PC-9 (cell line): ENCODE measurements around the gene FBN1. TPM values are rescaled to one million over a fixed set of nuclear protein-coding genes. Genes with fewer than 3 reads are reported as not detected.

Source experiments
- BruUV-seq: library from RNA; stranded (reverse); fragments of 400-500 nt; replicated peaks from 2 replicates; lab custom pipeline; 2021; lab: Mats Ljungman, UMichigan
- CTCF ChIA-PET: fragments of 300-600 bp; sonication (Branson Sonifier 250); formaldehyde crosslinking; loops from one replicate; lab custom pipeline; 2022; ENCODE audit warnings: antibody characterized with exemption; lab: Charles Lee
- POLR2A ChIA-PET: fragments of 300-600 bp; sonication (Branson Sonifier 250); formaldehyde crosslinking; loops from one replicate; lab custom pipeline; 2022; ENCODE audit warnings: antibody characterized with exemption; ENCODE audit not compliant: unreplicated experiment; lab: Charles Lee
- DNase-seq, 2 experiments: peaks; one replicate each; pipeline versions ENCODE4 v3.0.0 to v3.0.0-alpha.2; 2015 to 2022; ENCODE audit warnings: mixed read lengths in 1 of 2
- H2AFZ ChIP-seq: fragments of 200-600 bp; sonication (generic); 2 replicates; pipeline ENCODE4 v1.8.1; 2017; ENCODE audit warnings: antibody characterized with exemption
- H3F3A ChIP-seq: fragments of 200-600 bp; sonication (generic); 2 replicates; pipeline ENCODE4 v1.8.1; 2017; ENCODE audit warnings: antibody characterized with exemption, mild to moderate bottlenecking, low read depth; ENCODE audit not compliant: insufficient read depth
- H3K27ac ChIP-seq: fragments of 200-600 bp; sonication (generic); 2 replicates; pipeline ENCODE4 v1.6.1; 2016; ENCODE audit warnings: mixed run types
- H3K27me3 ChIP-seq: fragments of 200-600 bp; sonication (generic); 2 replicates; pipeline ENCODE4 v1.6.1; 2016; ENCODE audit warnings: low read depth, mixed run types; ENCODE audit not compliant: insufficient read depth
- H3K36me3 ChIP-seq: fragments of 200-600 bp; sonication (generic); 2 replicates; pipeline ENCODE4 v1.6.1; 2016; ENCODE audit warnings: low read depth, mixed run types
- H3K4me1 ChIP-seq: fragments of 200-600 bp; sonication (generic); replicated peaks from 2 replicates; pipeline ENCODE4 v1.6.1; 2016; ENCODE audit warnings: mixed run types; ENCODE audit not compliant: insufficient read depth
- H3K4me2 ChIP-seq: fragments of 200-600 bp; sonication (generic); 2 replicates; pipeline ENCODE4 v1.6.1; 2017; ENCODE audit warnings: mixed run types
- H3K4me3 ChIP-seq: fragments of 200-600 bp; sonication (generic); 2 replicates; pipeline ENCODE4 v1.6.1; 2016; ENCODE audit warnings: mixed run types
- H3K79me2 ChIP-seq: fragments of 200-600 bp; sonication (generic); 2 replicates; pipeline ENCODE4 v1.6.1; 2017; ENCODE audit warnings: low read depth, mixed run types
- H3K9me2 ChIP-seq: fragments of 200-600 bp; sonication (generic); 2 replicates; pipeline ENCODE4 v1.8.1; 2017; ENCODE audit warnings: mild to moderate bottlenecking; ENCODE audit not compliant: insufficient read depth
- H3K9me3 ChIP-seq: fragments of 200-600 bp; sonication (generic); 2 replicates; pipeline ENCODE4 v1.8.1; 2016; ENCODE audit warnings: low read depth; ENCODE audit not compliant: insufficient read depth
- H4K20me1 ChIP-seq: fragments of 200-600 bp; sonication (generic); 2 replicates; pipeline ENCODE4 v1.8.1; 2017; ENCODE audit not compliant: insufficient read depth
- CTCF ChIP-seq: fragments of 200-600 bp; sonication (generic); conservative IDR thresholded peaks from 2 replicates; pipeline ENCODE4 v1.6.1; 2017; ENCODE audit warnings: mixed run types, antibody characterized with exemption, mild to moderate bottlenecking, moderate library complexity
- EZH2 ChIP-seq: fragments of 200-600 bp; sonication (generic); IDR thresholded peaks from 2 replicates; pipeline ENCODE4 v1.8.0; 2017; ENCODE audit warnings: antibody characterized with exemption, low read depth
- intact Hi-C: fragments of 100-400 bp; cut with micrococcal nuclease; formaldehyde crosslinking; loops from one replicate; pipeline ENCODE4 v1.10.0; 2022; ENCODE audit not compliant: unreplicated experiment
- total RNA-seq: library from RNA; stranded (reverse); gene quantifications from 2 replicates; pipeline ENCODE4 v1.2.3, GENCODE V29; 2021

FBN1 gene
- total RNA-seq, 1 experiment from 2014 or later = 1.3 TPM

GRCh38 chr15:48462688-48463087, 182.8 kb downstream of the FBN1 start:
- POLR2A ChIA-PET = no interaction called here
- Histone ChIP-seq H3K27me3 (no peaks in the 10 kb centered on the region), H3K27ac (no peak overlapping the region), H3F3A (no peaks in the 10 kb centered on the region), H2AFZ (no peak overlapping the region), H3K4me2 (no peak overlapping the region), H3K9me3 (no peaks in the 10 kb centered on the region), H3K79me2 (no peaks in the 10 kb centered on the region), H3K36me3 (no peaks in the 10 kb centered on the region), H3K9me2 (no peaks in the 10 kb centered on the region), H4K20me1 (no peaks in the 10 kb centered on the region), H3K4me3 (no peak overlapping the region), H3K4me1 (no peaks in the 10 kb centered on the region)
- intact Hi-C loops = no loop called here
- TF ChIP-seq EZH2 (no peak), CTCF (no peak)
- no TSS peak for BruUV-seq
- CTCF ChIA-PET = interaction anchor here (0.6 kb wide), 1 partner anchor 9 kb away, joined by 4 read pairs; no protein-coding TSS in a partner anchor
- no peak for DNase-seq

GRCh38 chr15:48459571-48460442, 185.7 kb downstream of the FBN1 start:
- no TSS peak for BruUV-seq
- H3K4me2 ChIP-seq = no peak overlapping the region
- H3K4me3 ChIP-seq = no peak overlapping the region
- POLR2A ChIA-PET = interaction anchor here (0.6 kb wide), 1 partner anchor 9 kb away, joined by 6 read pairs; no protein-coding TSS in a partner anchor
- no peaks in the 10 kb centered on the region for H3K4me1 ChIP-seq
- intact Hi-C loops = no loop called here
- no peaks in the 10 kb centered on the region for H4K20me1 ChIP-seq
- TF ChIP-seq CTCF (no peak), EZH2 (no peak)
- no peaks in the 10 kb centered on the region for H3K9me2 ChIP-seq
- H2AFZ ChIP-seq = no peak overlapping the region
- no peaks in the 10 kb centered on the region for H3K79me2 ChIP-seq
- no peak for DNase-seq
- CTCF ChIA-PET = no interaction called here
- no peak overlapping the region for H3K27ac ChIP-seq
- no peaks in the 10 kb centered on the region for H3K36me3 ChIP-seq
- H3F3A ChIP-seq = no peaks in the 10 kb centered on the region
- H3K27me3 ChIP-seq = no peaks in the 10 kb centered on the region
- H3K9me3 ChIP-seq = no peaks in the 10 kb centered on the region

GRCh38 chr15:48458876-48459275, 186.6 kb downstream of the FBN1 start:
- no peaks in the 10 kb centered on the region for H3K4me1 ChIP-seq
- H3K27ac ChIP-seq = no peak overlapping the region
- H3K9me3 ChIP-seq = no peaks in the 10 kb centered on the region
- no peaks in the 10 kb centered on the region for H3K27me3 ChIP-seq
- no peak overlapping the region for H3K4me2 ChIP-seq
- no peak for DNase-seq
- TF ChIP-seq EZH2 = no peak
- TF ChIP-seq CTCF = no peak
- ChIA-PET POLR2A (no interaction called here), CTCF (no interaction called here)
- H4K20me1 ChIP-seq = no peaks in the 10 kb centered on the region
- H2AFZ ChIP-seq = no peak overlapping the region
- no TSS peak for BruUV-seq
- no peaks in the 10 kb centered on the region for H3K9me2 ChIP-seq
- no peak overlapping the region for H3K4me3 ChIP-seq
- H3K79me2 ChIP-seq = no peaks in the 10 kb centered on the region
- H3K36me3 ChIP-seq = no peaks in the 10 kb centered on the region
- no peaks in the 10 kb centered on the region for H3F3A ChIP-seq
- intact Hi-C loops = no loop called here
